Measurements from ENCODE around the gene QRICH2.
"Not testable (repeated sequence)": the region's sequence is repeated elsewhere in the genome, so short reads cannot be mapped to it uniquely, and the experiment has no call there.

Gene QRICH2

DNA sequence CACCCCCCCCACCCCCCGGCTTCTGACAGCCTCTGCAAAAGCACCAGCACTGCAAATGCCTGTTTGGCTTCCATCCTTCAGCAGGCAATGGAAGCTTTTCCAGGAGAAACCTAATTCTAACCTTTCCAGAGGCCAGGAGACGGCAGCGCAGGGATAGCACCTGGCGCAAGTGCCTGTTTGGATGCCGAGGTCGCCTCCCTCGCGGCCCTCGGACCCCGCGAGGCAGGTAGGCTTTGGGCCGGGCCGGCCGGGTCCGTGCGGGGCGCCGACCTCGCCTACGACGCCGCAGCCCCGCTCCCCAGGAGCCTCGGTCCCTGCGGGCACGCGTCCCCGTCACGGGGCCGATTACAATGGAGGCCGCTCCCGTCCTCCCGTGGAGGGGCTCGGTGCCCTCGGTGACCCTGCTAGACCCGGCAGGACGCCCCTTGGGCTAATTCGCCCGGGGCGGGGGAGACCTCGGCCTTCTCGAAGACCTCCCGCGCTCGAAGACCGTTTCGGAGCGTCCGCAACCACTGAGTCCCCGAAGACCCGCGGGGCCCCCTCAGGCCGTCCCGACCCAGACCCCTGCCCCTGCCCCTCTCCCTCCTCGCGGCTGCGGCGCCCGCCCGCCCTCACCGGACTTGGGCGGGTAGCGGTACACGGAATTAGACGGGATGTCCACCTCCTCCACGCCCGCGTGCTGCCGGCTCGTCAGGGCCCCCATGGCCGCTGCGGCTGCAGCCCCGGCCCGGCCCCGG is 68.4 kb downstream of the QRICH2 start:
- no peak for DNase-seq
- in situ Hi-C loops (cut with MboI; ENCODE audit: low pct_unique_long_range_greater_than_20kb, low sequenced_read_pairs), result no loop called here

DNA sequence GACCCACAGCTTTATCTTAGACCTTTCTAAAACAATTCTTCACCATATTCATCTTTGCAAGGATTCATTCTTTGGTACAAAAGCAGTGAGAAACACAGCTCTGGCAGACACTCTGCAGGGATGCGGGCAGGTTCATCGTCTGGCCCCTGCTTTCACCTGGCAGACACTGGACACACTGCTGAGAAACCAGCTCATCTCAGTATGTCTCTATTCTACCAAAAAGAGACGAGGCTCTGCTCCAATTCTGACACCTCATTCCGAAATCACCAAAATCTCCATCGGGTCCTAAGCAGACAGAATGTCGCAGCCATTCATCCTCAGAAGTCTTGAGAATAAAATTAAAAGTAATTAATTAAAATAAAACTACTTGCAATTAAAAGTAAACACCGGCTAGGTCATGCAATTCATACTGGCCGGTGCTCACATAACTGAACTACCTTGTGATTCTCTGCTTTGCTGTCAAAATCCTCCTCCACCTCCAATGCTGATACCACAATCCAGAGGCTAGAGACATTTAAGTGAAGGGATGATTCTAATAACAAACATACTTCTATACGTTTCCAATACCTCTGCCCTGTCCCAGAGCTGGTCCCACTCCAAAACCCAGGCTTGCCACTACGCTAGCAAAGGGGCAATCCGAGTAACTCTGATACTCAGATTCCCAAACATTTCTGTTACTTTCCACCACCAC is 69.1 kb downstream of the QRICH2 start:
- no peak for DNase-seq
- in situ Hi-C loops (cut with MboI; ENCODE audit: low pct_unique_long_range_greater_than_20kb, low sequenced_read_pairs), result no loop called here

DNA sequence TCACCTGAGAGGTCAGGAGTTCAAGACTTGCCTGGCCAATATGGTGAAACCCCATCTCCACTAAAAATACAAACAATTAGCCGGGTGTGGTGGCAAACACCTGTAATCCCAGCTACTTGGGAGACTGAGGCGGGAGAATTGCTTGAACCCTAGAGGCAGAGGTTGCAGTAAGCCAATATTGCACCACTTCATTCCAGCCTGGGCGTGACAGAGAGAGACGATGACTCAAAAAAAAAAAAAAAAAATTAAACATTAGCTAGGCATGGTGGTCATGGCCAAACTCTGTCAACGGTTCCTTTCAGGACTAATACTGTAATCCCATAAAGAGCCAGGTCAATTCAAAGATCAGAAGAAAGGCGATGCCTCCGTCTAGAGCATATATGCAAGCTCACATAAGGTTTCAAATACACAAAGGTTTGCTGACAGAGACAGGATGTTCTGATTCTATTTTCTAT is 70.2 kb downstream of the QRICH2 start:
- in situ Hi-C loops (cut with MboI; ENCODE audit: low pct_unique_long_range_greater_than_20kb, low sequenced_read_pairs), result no loop called here
- DNase-seq, result no peak

DNA sequence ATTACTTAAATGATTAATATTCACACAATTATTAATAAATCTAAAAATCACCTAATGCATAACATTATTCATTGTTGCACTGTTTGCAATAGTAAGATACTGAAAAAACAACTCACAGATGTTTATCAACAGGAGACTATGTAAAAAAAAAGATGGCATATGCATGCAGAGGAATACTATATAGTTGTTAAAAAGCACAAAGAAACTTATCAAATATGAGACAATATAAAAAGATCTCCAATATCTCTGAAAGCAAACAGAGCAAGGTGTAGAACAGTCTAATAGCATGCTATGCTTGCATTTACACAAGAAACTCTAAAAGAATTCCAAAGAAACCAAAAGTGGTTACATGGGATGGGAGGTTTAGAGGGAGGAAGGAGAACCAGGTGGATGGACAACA is 71.5 kb downstream of the QRICH2 start:
- no peak for DNase-seq
- in situ Hi-C loops (cut with MboI; ENCODE audit: low pct_unique_long_range_greater_than_20kb, low sequenced_read_pairs), result no loop called here

DNA sequence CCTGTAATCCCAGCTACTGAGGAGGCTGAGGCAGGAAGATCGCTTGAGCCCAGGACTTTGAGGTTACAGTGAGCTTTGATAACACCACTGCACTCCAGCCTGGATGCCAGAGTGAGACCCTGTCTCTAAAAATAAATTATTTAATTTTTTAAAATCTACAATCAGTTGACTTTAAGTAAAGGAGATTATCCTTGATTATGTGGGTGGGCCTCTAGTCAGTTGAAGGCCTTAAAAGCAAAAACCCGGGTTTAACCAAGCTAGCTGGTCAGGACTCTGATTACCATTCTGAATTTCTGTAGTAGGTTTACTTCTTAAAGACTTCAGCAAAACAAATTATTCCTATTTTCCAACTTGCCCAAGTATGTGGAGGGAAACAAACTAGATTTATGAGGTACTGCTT is 72.2 kb downstream of the QRICH2 start:
- no peak for DNase-seq
- in situ Hi-C loops (cut with MboI; ENCODE audit: low pct_unique_long_range_greater_than_20kb, low sequenced_read_pairs), result no loop called here

DNA sequence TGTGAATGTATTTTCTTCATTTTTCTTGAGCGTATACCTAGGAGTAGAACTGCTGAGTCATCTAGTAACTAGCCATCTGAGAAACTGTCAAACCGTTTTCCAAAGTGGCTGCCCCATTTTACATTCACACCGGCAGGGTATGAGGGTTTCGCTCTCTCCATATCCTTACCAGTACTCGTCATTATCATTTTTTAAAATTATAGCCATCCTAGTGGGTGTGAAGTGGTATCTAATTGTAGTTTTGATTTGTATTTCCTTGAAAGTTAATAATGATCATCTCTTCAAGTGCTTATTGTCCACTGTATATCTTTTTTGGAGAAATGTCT is 73.8 kb downstream of the QRICH2 start:
- in situ Hi-C loops (cut with MboI; ENCODE audit: low pct_unique_long_range_greater_than_20kb, low sequenced_read_pairs), result no loop called here
- no peak for DNase-seq

DNA sequence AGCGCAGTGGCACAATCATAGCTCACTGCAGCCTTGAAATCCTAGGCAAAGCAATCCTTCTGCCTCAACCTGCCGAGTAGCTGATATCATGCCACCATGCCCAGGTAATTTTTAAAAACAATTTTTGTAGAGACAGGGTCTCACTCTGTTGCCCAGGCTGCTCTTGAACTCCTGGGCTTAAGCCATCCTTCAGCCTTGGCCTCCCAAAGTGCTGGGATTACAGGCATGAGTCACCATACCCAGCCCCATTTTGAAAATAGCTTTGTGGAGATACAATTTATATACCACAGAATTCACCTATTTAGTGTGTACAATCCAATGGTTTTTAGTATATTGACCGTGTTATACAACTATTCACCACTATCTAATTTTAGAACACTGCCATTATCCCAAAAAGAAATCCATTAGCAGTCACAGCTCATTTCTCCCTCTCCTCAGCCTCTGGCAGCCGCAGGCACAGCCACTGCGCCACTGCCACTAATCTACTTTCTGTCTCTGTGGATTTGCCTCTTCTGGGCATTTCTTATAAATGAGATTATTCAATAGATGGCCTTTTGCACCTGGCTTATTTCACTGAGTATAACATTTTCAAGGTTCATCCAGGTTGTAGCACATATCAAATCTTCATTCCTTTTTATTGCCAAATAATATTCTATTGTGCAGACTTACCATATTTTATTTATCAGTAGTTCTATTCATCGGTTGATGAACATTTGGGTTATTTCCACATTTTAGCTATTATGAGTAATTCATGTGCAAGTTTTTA is 74.3 kb downstream of the QRICH2 start:
- DNase-seq, result no peak

DNA sequence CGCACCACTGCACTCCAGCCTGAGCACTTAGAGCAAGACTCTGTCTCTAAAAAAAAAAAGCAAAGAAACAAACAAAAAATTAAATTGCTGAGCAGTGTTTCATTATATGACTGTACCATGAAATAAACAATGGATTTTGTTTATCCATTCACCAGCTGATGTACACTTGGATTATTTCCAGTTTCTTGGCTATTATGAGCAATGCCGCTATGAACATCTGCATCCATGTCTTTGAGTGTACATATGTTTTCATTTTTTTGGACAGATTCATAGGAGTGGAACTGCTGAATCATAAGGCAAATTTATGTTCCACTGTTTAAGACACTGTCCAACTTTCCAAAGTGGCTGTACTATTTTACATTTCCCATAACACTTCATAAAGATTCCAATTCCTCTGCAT is 75.7 kb downstream of the QRICH2 start:
- in situ Hi-C loops (cut with MboI; ENCODE audit: low pct_unique_long_range_greater_than_20kb, low sequenced_read_pairs), result no loop called here
- no peak for DNase-seq

More for the DNA sequence above, 74.3 kb downstream of the QRICH2 start:
- in situ Hi-C loops (cut with MboI; ENCODE audit: low pct_unique_long_range_greater_than_20kb, low sequenced_read_pairs), result no loop called here

DNA sequence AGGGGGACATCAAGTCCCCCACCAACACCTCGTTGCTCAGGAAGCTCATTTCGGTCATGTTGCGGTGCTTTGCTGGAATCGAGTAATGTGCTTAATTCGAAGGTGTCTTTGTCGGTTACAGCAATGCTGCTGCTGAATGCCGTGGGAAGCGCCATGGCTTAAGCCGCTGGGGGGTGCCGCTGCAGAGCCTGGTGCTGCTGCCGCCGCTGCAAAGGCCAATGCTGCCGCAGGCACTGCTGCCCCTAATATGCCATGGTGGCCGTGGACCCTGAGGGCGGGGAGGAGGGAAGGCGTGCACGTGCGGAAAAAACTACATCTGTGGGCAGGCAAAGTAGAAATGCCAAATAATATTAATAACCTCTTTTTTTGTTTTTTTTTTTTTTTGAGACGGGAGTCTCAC is 81.3 kb downstream of the QRICH2 start:
- DNase-seq; in situ Hi-C loops (cut with MboI; ENCODE audit: low pct_unique_long_range_greater_than_20kb, low sequenced_read_pairs): not testable (repeated sequence)

DNA sequence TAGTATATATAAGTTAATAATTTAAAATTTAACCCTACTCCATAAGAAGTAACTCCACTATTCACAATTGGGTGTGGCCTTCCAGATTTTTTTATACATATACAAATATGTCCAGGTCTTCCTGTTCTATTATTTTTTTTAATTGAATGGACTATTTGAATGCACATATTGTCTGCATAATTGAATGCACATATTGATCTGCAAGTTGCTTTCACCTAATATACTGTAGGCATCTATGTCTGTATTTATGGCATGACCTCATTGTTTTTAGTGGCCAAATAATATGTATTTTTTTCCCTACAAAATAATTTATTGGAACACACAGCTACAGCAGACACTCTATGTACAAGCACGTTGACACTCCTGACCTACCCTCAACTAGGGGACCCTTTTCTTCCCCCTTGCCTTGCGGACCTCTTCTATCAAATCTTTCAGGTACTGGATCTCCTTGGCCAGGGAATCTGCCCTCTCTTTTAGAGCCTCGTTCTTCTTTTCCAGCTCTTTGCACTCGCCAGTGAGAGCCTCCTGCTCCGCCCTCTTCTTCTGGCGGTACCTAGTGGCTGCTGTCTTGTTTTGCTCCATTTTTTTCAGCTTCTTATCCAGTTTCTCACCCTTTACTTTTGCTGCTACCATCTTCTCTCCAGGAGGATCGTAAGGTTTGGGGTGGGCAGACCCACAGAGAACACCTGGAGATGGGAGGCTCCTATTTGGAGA is 82.5 kb downstream of the QRICH2 start:
- in situ Hi-C loops (cut with MboI; ENCODE audit: low pct_unique_long_range_greater_than_20kb, low sequenced_read_pairs); DNase-seq: not testable (repeated sequence)

Data from KBM-7 (cell line).